ENCODE measurements around the gene GSE1.

GRCh38 chr16:85605912-85606841 is 6.9 kb upstream of the GSE1 start:
- no peak for TF ChIP-seq CTCF (IDR thresholded peaks at IDR 0.05)
- no peak for TF ChIP-seq POLR2A (IDR thresholded peaks at IDR 0.05)

Data from testis (tissue), 2 donors.